ENCODE measurements around the gene GABRD. TPM values are rescaled to one million over a fixed set of nuclear protein-coding genes. Genes with fewer than 3 reads are reported as not detected.

The GABRD gene
- total and polyA plus RNA-seq, 2 of the 13 experiments (the other 11 are each of a cell fraction or from before 2014, with no cell fraction given) = not detected

DNA sequence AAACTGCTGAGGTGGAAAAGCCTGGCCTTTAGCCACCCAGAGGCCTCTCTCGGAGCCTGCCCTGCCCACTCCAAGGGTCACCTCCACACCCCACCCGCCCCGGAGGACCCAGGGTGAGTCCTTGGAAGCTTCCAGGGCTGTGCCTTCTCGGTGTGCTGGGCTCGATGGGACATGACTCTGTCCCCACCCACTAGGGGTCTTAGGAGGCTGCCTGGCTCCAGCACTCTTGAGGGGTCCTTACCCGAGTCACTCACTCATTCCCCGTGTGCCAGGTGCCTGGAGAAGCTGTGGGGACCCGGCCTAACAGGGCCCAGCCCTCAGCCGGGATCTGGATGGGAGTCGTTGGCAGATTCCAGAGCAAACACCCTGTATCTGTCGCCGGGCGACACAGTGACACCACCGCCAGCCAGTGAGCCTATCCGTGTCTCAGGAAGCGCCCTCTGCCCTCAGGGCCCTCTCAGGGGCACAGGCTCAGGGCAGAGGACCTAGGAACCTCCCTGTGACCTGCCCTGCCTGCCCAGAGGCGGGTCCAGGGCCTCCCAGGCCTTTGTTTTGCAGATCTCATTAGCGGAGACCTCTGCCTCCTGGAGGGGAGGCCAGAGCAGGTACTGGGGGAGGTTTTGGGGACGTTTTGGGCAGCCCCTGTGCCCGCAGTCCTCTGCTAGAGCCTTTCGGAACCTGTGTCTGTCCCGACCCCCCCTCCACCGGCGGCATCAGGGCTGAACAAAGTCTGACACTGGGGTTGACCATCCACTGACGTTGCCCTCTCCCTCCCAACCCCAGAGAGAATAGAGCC, 28.0 kb downstream of the GABRD start (continued):
- TF ChIP-seq, protein P1, sequence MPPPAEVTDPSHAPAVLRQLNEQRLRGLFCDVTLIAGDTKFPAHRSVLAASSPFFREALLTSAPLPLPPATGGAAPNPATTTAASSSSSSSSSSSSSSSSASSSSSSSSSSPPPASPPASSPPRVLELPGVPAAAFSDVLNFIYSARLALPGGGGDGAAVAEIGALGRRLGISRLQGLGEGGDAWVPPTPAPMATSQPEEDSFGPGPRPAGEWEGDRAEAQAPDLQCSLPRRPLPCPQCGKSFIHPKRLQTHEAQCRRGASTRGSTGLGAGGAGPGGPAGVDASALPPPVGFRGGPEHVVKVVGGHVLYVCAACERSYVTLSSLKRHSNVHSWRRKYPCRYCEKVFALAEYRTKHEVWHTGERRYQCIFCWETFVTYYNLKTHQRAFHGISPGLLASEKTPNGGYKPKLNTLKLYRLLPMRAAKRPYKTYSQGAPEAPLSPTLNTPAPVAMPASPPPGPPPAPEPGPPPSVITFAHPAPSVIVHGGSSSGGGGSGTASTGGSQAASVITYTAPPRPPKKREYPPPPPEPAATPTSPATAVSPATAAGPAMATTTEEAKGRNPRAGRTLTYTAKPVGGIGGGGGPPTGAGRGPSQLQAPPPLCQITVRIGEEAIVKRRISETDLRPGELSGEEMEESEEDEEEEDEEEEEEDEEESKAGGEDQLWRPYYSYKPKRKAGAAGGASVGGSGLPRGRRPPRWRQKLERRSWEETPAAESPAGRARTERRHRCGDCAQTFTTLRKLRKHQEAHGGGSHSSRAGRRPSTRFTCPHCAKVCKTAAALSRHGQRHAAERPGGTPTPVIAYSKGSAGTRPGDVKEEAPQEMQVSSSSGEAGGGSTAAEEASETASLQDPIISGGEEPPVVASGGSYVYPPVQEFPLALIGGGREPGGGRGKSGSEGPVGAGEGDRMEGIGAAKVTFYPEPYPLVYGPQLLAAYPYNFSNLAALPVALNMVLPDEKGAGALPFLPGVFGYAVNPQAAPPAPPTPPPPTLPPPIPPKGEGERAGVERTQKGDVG (CRISPR knock-in tag; IDR thresholded peaks at IDR 0.05; ENCODE audit: borderline replicate concordance) = no peak
- TF ChIP-seq REPIN1 (CRISPR knock-in tag; IDR thresholded peaks at IDR 0.05; ENCODE audit: borderline replicate concordance, low read depth) (no peak; the same call in 1 of the 2 replicates), SKI (IDR thresholded peaks at IDR 0.05; ENCODE audit: partially characterized antibody) (no peak), HNF4G (IDR thresholded peaks at IDR 0.05; ENCODE audit: borderline replicate concordance, low read depth, low read length) (peak; percentile 18; the same call in 1 of the 2 replicates), HNF4G (CRISPR knock-in tag; IDR thresholded peaks at IDR 0.05; ENCODE audit: borderline replicate concordance, low read depth) (peak; percentile 74; the same call in 1 of the 2 replicates), ONECUT2 (CRISPR knock-in tag; IDR thresholded peaks at IDR 0.05) (no peak), REXO4 (CRISPR knock-in tag; IDR thresholded peaks at IDR 0.05; ENCODE audit: borderline replicate concordance) (no peak), PHB2 (IDR thresholded peaks at IDR 0.05; ENCODE audit: partially characterized antibody) (no peak), ESRRA (CRISPR knock-in tag; IDR thresholded peaks at IDR 0.05; ENCODE audit: low read depth) (no peak; the same call in 1 of the 2 replicates), KDM1A (CRISPR knock-in tag; IDR thresholded peaks at IDR 0.05) (no peak), ZFP1 (CRISPR knock-in tag; IDR thresholded peaks at IDR 0.05) (no peak), NR2F6 (IDR thresholded peaks at IDR 0.05) (peak; percentile 78), NR2F6 (CRISPR knock-in tag; IDR thresholded peaks at IDR 0.05) (peak; percentile 71; the same call in 1 of the 2 replicates), ZSCAN20 (CRISPR knock-in tag; IDR thresholded peaks at IDR 0.05; ENCODE audit: borderline replicate concordance) (no peak), GMEB1 (CRISPR knock-in tag; IDR thresholded peaks at IDR 0.05; ENCODE audit: borderline replicate concordance) (no peak; the same call in 1 of the 2 replicates), ZNF83 (CRISPR knock-in tag; IDR thresholded peaks at IDR 0.05; ENCODE audit: borderline replicate concordance) (no peak), MTA3 (CRISPR knock-in tag; IDR thresholded peaks at IDR 0.05) (no peak), PAF1 (CRISPR knock-in tag; IDR thresholded peaks at IDR 0.05) (no peak), ZHX1 (CRISPR knock-in tag; IDR thresholded peaks at IDR 0.05; ENCODE audit: low read depth) (no peak), SOX5 (CRISPR knock-in tag; IDR thresholded peaks at IDR 0.05; ENCODE audit: borderline replicate concordance) (no peak)
- TF ChIP-seq, protein P2, sequence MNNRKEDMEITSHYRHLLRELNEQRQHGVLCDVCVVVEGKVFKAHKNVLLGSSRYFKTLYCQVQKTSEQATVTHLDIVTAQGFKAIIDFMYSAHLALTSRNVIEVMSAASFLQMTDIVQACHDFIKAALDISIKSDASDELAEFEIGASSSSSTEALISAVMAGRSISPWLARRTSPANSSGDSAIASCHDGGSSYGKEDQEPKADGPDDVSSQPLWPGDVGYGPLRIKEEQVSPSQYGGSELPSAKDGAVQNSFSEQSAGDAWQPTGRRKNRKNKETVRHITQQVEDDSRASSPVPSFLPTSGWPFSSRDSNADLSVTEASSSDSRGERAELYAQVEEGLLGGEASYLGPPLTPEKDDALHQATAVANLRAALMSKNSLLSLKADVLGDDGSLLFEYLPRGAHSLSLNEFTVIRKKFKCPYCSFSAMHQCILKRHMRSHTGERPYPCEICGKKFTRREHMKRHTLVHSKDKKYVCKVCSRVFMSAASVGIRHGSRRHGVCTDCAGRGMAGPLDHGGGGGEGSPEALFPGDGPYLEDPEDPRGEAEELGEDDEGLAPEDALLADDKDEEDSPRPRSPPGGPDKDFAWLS (CRISPR knock-in tag; IDR thresholded peaks at IDR 0.05; ENCODE audit: borderline replicate concordance) = no peak

Data from HepG2 (cell line).